ENCODE data around the gene HARBI1.

DNA sequence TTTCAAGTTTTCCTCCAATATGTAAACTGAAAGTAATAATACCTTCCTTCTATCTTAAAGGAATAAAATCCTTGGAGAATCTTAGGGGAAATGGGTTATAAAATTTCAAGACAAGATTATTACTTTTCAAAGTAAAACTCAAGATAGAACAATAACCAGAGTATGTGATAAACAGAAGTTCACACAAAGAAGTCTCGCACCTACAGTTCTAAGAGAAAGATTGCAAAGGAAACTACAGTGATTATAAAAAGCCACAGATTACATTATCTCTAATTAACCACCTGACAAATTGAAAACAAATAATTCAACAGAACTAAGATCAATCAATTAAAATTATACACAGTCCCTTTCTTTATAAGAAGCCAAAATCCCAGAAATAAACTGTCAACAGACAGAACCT lies 57.2 kb downstream of the HARBI1 start:
- TF ChIP-seq, protein P1, sequence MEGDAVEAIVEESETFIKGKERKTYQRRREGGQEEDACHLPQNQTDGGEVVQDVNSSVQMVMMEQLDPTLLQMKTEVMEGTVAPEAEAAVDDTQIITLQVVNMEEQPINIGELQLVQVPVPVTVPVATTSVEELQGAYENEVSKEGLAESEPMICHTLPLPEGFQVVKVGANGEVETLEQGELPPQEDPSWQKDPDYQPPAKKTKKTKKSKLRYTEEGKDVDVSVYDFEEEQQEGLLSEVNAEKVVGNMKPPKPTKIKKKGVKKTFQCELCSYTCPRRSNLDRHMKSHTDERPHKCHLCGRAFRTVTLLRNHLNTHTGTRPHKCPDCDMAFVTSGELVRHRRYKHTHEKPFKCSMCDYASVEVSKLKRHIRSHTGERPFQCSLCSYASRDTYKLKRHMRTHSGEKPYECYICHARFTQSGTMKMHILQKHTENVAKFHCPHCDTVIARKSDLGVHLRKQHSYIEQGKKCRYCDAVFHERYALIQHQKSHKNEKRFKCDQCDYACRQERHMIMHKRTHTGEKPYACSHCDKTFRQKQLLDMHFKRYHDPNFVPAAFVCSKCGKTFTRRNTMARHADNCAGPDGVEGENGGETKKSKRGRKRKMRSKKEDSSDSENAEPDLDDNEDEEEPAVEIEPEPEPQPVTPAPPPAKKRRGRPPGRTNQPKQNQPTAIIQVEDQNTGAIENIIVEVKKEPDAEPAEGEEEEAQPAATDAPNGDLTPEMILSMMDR (conservative IDR thresholded peaks at IDR 0.05; ENCODE audit: low read length) = no peak
- no peak for TF ChIP-seq EZH2phosphoT487 (IDR thresholded peaks at IDR 0.05; ENCODE audit: borderline replicate concordance)
